ENCODE measurements around the gene PMP22.
"Not testable (repeated sequence)": the region's sequence is repeated elsewhere in the genome, so short reads cannot be mapped to it uniquely, and the experiment has no call there.

PMP22 gene

DNA sequence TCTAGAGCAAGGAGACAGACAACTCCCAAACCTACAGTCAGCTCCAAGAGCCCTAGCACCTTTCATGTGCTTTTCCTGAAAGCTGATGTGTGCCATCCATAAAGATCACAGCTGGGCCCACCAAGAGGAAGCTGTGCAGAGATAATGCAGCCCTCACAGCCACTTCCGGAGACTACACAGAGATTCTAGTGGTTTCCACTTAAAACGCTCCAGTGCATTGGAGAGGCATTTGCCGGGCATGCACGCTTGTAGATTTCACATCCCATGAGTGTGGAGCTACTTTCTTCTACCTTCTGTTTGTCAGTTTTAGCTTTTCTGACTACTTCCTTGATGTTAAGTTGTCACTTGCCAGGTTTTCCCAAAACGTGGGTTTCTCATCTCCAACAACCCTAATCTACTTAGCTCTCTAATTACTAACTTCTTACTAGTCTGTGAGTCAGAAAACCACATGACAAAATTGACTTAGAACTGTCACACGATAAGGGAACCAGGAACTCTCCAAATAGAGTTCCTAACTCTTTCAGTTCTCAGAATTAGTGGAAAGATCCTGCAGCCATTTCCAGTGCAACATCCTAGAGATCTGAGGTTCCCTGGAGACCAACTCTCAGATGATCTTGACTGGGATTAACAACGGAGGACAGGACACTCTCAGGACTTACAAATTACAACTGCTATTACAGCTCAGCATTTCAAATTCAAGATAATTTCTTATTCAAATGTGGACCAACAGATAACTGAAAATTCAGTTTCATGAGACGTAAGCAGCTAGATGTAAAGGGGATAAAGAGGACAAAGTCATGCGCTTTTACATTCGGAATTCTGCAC, 28.6 kb downstream of the PMP22 start:
- Histone ChIP-seq H3K36me3 (replicated peaks) (peaks cover 43% of the 10 kb centered on the region), H3K9me3 (no peaks in the 10 kb centered on the region), H3K27me3 (ENCODE audit: low read depth) (no peaks in the 10 kb centered on the region), H3K4me3 (no peak overlapping the region), H3K4me1 (no peaks in the 10 kb centered on the region)
- in situ Hi-C loops (cut with MboI; ENCODE audit: low sequenced_read_pairs) = no loop called here
- no peak for DNase-seq (ENCODE audit: low spot score in 2 of 2)

DNA sequence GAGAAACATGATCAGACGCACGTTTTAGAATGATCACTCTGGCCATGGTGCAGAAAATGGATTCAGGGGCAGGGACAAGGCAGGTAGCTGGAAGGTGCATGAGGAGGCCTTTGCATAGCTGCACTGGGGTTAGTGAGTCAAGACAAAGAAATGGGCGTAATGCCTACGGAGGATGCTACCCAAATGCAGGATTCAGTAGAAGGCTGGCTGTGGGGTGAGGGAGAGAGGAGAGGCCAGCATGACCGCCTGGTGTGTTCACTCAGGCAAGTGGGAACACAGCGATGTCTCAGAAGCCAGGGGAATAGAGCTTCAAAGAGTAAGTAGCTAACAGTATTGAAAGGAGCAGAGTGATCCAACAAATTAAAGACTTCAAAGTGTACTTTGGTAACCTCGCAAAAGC, 31.2 kb downstream of the PMP22 start:
- in situ Hi-C loops (cut with MboI; ENCODE audit: low sequenced_read_pairs) = no loop called here
- DNase-seq (ENCODE audit: low spot score in 2 of 2) = no peak
- H3K36me3 ChIP-seq (replicated peaks) = peaks cover 46% of the 10 kb centered on the region
- H3K4me3 ChIP-seq = no peak overlapping the region
- no peaks in the 10 kb centered on the region for H3K4me1 ChIP-seq
- no peaks in the 10 kb centered on the region for H3K27me3 ChIP-seq (ENCODE audit: low read depth)
- no peaks in the 10 kb centered on the region for H3K9me3 ChIP-seq

DNA sequence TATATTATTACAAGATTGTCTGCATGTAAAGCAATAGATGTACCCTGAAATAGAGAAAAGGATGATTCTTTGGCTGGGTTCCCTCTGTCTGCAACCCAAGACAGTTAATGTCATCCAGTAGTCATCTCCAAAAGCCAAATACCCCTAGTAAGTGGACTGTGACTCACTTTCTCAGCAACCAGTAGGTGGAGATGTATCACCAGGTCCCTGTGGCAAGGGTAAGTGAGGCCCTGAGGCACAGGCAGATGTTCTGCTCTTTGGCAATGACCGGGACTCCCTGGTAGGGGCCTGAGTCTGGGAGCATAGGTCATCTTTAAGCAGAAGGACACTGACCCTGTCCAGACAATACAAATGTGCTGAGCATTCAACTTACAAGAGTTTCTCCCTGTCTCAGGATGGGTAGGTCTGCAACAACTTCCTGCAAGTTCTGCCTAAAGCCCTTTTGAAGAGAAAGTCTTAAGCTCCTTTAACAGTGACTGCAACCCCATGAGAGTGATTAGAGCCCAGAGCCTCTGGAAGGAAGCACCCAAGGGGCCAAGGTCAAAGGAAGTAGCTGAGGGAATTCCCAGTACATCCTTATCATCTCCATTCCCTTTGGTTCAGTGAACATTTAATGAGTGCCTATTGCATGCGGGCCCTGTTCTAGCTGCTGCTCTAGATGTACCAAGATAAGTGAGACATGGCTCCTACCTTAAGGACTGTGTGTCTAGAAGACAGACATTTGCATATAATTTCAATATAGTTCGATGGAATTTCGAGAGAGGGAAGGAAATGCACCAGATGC, 31.9 kb downstream of the PMP22 start:
- H3K27me3 ChIP-seq (ENCODE audit: low read depth) = no peaks in the 10 kb centered on the region
- in situ Hi-C loops (cut with MboI; ENCODE audit: low sequenced_read_pairs) = no loop called here
- no peaks in the 10 kb centered on the region for H3K9me3 ChIP-seq
- H3K4me3 ChIP-seq = no peak overlapping the region
- peaks cover 38% of the 10 kb centered on the region for H3K36me3 ChIP-seq (replicated peaks)
- DNase-seq (ENCODE audit: low spot score in 2 of 2) = no peak
- H3K4me1 ChIP-seq = no peaks in the 10 kb centered on the region

DNA sequence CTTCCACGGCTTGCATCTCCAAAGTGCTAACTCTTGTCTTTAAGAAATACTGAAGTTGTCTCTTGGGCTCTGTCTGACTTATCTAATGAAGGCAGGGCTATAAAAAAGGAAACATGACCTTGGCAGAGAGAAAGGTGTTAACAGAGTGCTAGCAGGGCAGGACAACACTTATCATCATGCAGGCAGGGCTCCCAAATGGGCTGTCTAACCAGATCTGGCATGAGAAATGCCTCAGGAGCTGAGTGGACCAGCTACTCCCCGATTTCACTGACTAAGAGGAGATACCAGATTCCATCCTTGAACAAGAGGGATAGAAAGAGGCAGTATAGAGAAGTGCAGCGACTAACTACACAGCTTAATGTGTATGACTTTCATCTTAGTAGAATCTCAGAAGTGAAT, 32.6 kb downstream of the PMP22 start:
- Histone ChIP-seq H3K4me1 (no peaks in the 10 kb centered on the region), H3K4me3 (no peak overlapping the region), H3K9me3 (no peaks in the 10 kb centered on the region), H3K27me3 (ENCODE audit: low read depth) (no peaks in the 10 kb centered on the region), H3K36me3 (replicated peaks) (peaks cover 33% of the 10 kb centered on the region)
- in situ Hi-C loops (cut with MboI; ENCODE audit: low sequenced_read_pairs) = no loop called here
- DNase-seq (ENCODE audit: low spot score in 2 of 2) = no peak

DNA sequence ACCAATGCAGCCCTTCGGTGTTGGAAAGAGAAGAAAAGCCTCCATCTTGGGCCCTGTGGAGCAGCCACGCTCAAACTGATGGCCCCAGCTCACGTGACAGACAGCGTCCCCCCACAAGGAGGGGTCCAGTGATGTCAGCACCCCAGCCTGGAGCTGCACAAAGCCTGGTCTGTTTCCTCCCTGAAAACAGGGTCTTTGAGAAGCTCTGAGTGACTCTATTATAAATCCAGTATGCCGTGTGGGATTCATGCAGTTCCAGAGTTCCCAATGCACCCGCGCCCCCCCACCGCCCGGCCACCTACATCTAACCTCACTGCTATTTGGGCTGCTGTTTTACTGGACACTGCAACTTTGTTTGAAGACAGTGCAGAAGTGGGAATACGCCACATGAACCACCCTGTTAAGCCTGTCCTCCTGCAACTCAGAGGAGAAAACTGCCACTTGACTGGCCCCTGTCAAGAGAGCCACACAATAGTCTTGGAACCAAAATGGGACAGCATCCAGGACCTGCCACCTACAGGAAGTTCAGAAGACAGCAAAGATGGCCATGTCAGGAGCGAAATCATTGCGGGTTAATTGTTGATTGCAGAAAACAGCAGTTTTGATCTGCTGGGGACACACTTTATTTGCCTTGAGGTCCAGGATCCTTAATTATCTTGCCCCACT, 33.1 kb downstream of the PMP22 start:
- Histone ChIP-seq H3K36me3 (replicated peaks) (peaks cover 27% of the 10 kb centered on the region), H3K4me3 (no peak overlapping the region), H3K27me3 (ENCODE audit: low read depth) (no peaks in the 10 kb centered on the region), H3K4me1 (no peaks in the 10 kb centered on the region), H3K9me3 (no peaks in the 10 kb centered on the region)
- no peak for DNase-seq (ENCODE audit: low spot score in 2 of 2)
- in situ Hi-C loops (cut with MboI; ENCODE audit: low sequenced_read_pairs) = no loop called here

DNA sequence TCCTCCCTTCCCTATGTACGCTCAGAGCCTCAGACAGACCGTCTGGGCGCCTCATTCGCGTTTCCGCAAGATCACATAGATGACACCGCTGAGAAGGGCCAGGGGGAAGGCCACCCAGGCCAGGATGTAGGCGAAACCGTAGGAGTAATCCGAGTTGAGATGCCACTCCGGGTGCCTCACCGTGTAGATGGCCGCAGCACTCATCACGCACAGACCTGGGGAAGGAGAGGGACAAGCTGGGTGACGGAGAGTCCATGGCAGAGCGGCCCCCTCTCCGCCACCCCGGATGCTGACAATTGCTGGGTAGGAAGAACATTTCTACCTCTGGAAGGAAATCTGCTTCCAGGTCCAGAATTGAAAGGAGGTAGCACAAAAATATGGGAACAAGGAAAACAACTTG, 34.3 kb downstream of the PMP22 start:
- H3K36me3 ChIP-seq (replicated peaks) = peaks cover 19% of the 10 kb centered on the region
- no peaks in the 10 kb centered on the region for H3K9me3 ChIP-seq
- no peaks in the 10 kb centered on the region for H3K4me1 ChIP-seq
- no peak overlapping the region for H3K4me3 ChIP-seq
- in situ Hi-C loops (cut with MboI; ENCODE audit: low sequenced_read_pairs) = no loop called here
- no peak for DNase-seq (ENCODE audit: low spot score in 2 of 2)
- no peaks in the 10 kb centered on the region for H3K27me3 ChIP-seq (ENCODE audit: low read depth)

DNA sequence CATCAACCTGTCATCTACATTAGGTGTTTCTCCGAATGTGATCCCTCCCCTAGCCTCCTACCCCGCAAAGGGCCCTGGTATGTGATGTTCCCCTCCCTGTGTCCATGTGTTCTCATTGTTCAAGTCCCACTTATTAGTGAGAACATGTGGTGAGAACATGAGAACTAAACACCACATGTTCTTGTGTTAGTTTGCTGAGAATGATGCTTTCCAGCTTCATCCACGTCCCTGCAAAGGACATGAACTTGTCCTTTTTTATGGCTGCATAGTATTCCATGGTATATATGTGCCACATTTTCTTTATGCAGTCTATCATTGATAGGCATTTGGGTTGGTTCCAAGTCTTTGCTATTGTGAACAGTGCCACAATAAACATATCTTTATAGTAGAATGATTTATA, 43.3 kb downstream of the PMP22 start:
- H3K27me3 ChIP-seq (ENCODE audit: low read depth); H3K36me3 ChIP-seq (replicated peaks); in situ Hi-C loops (cut with MboI; ENCODE audit: low sequenced_read_pairs); H3K4me1 ChIP-seq; DNase-seq (ENCODE audit: low spot score in 2 of 2); H3K9me3 ChIP-seq; H3K4me3 ChIP-seq: not testable (repeated sequence)

DNA sequence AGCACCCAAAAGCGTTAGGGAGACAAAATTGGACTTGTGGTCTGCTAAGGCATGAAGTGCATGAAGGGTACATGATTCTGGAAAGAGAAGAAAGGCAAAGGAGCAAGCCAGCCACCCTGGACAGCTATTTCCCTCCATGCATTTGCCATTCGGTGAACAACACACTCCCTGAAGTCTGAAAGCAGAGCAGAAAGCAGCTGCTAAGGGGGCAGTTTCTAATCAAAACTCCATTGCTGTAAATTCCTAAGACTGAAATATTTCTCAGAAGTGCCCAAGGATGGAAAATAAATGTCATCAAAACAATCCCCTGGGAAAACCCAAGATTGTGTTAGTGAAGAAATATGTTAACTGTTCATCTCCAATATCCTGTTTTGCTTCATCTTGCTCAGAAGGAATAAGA, 44.3 kb downstream of the PMP22 start:
- no peaks in the 10 kb centered on the region for H3K36me3 ChIP-seq (replicated peaks)
- in situ Hi-C loops (cut with MboI; ENCODE audit: low sequenced_read_pairs) = no loop called here
- H3K9me3 ChIP-seq = no peaks in the 10 kb centered on the region
- no peak for DNase-seq (ENCODE audit: low spot score in 2 of 2)
- H3K4me1 ChIP-seq = no peaks in the 10 kb centered on the region
- H3K27me3 ChIP-seq (ENCODE audit: low read depth) = no peaks in the 10 kb centered on the region
- no peak overlapping the region for H3K4me3 ChIP-seq

DNA sequence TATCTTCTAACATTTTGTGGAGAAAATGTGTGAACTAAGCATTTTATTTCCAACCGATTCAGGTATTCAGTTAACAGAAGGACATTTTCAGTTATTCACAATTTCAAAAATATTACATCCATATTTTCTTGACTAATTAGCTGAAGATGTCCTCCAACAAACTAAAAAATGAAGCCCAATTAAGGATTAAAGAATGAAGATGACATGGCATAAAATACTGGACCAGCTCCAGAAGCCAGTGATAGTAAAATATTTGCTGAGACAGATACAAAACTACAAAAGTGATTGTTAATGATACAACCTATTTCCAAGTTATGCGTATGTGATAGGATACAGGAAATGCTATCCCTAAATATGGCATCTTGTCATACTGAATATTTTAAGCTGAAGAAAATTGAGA, 48.6 kb downstream of the PMP22 start:
- H3K4me3 ChIP-seq = no peak overlapping the region
- in situ Hi-C loops (cut with MboI; ENCODE audit: low sequenced_read_pairs) = no loop called here
- no peaks in the 10 kb centered on the region for H3K27me3 ChIP-seq (ENCODE audit: low read depth)
- no peaks in the 10 kb centered on the region for H3K36me3 ChIP-seq (replicated peaks)
- no peaks in the 10 kb centered on the region for H3K9me3 ChIP-seq
- DNase-seq (ENCODE audit: low spot score in 2 of 2) = no peak
- no peaks in the 10 kb centered on the region for H3K4me1 ChIP-seq

DNA sequence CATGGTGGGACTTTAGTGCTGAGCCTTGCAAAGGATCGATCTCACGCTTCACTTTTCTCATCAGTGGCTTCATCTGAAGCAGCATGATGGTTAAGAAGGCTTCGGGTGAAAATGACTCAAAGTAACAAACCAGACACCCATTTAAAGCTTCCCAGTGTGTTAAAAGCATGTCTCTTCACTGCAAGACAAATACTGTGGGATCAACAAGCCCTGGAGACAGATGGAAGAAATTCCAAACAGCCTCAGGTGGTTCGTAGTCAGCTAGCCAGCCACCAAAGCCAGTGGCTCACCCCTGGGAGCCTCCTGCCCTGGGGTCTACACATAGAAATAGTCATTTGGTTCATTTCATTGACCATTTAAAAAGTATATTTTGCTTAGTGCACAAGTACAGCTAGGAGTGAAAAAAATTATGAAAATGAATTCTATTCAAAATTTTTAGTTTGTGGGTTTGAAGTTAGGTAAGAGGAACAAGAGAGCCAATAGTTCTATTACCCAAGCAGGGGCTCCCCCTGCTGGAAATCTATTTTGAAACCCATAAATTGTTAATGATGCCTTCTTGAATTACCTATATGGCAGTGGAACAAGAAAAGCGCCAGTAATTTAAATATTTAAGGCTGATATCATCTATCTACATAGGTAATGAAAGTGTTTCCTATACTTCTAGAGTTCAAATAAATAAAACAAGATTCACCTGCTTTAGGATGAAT, 51.6 kb downstream of the PMP22 start:
- no peaks in the 10 kb centered on the region for H3K4me1 ChIP-seq
- no peak overlapping the region for H3K4me3 ChIP-seq
- no peaks in the 10 kb centered on the region for H3K27me3 ChIP-seq (ENCODE audit: low read depth)
- in situ Hi-C loops (cut with MboI; ENCODE audit: low sequenced_read_pairs) = no loop called here
- H3K9me3 ChIP-seq = no peaks in the 10 kb centered on the region
- peak in 1 of 2 experiments; percentile 16 for DNase-seq (ENCODE audit: low spot score in 2 of 2)
- no peaks in the 10 kb centered on the region for H3K36me3 ChIP-seq (replicated peaks)

DNA sequence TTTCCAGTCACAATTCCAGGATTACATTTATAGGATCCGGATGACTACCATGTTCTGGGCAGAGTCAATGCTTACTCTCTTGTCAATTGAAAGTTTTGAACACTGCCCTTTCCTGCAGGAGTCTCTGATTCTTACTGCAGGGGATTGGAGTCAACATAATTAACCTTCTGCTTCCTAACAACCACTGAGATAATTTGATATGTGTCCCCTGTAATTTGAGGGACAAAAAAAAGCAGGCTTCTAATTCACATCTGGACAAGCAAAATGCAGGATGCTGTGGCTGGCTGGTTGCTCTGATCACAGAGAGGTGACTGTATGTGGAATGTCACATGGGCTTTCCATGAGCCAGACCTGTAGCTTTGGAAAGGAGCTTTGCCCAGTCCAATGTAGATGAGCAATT, 54.9 kb downstream of the PMP22 start:
- Histone ChIP-seq H3K9me3 (no peaks in the 10 kb centered on the region), H3K27me3 (ENCODE audit: low read depth) (no peaks in the 10 kb centered on the region), H3K4me1 (no peaks in the 10 kb centered on the region), H3K4me3 (no peak overlapping the region), H3K36me3 (replicated peaks) (no peaks in the 10 kb centered on the region)
- no peak for DNase-seq (ENCODE audit: low spot score in 2 of 2)
- in situ Hi-C loops (cut with MboI; ENCODE audit: low sequenced_read_pairs) = no loop called here

DNA sequence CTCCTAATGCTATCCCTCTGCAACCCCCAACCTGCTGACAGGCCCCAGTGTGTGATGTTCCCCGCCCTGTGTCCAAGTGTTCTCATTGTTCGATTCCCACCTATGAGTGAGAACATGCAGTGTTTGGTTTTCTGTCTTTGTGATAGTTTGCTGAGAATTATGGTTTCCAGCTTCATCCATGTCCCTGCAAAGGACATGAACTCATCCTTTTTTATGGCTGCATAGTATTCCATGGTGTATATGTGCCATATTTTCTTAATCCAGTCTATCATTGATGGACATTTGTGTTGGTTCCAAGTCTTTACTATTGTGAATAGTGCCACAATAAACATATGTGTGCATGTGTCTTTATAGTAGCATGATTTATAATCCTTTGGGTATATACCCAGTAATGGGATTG, 62.1 kb downstream of the PMP22 start:
- in situ Hi-C loops (cut with MboI; ENCODE audit: low sequenced_read_pairs); H3K4me3 ChIP-seq; H3K9me3 ChIP-seq; H3K36me3 ChIP-seq (replicated peaks); DNase-seq (ENCODE audit: low spot score in 2 of 2); H3K27me3 ChIP-seq (ENCODE audit: low read depth); H3K4me1 ChIP-seq: not testable (repeated sequence)

DNA sequence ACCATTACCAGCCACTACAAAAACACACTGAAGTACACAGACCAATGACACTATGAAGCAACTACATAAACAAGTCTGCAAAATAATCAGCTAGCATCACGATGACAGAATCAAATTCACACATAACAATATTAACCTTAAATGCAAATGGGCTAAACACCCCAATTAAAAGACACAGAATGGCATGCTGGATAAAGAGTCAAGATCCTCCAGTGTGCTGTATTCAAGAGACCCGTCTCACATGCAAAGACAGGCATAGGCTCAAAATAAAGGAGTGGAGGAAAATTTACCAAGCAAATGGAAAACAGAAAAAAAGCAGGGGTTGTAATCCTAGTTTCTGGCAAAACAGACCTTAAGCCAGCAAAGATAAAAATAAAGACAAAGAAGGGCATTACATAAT, 64.6 kb downstream of the PMP22 start:
- DNase-seq (ENCODE audit: low spot score in 2 of 2); H3K4me3 ChIP-seq; H3K9me3 ChIP-seq; H3K36me3 ChIP-seq (replicated peaks); in situ Hi-C loops (cut with MboI; ENCODE audit: low sequenced_read_pairs); H3K4me1 ChIP-seq; H3K27me3 ChIP-seq (ENCODE audit: low read depth): not testable (repeated sequence)
